ENCODE measurements around the gene STK24.

The STK24 gene

DNA sequence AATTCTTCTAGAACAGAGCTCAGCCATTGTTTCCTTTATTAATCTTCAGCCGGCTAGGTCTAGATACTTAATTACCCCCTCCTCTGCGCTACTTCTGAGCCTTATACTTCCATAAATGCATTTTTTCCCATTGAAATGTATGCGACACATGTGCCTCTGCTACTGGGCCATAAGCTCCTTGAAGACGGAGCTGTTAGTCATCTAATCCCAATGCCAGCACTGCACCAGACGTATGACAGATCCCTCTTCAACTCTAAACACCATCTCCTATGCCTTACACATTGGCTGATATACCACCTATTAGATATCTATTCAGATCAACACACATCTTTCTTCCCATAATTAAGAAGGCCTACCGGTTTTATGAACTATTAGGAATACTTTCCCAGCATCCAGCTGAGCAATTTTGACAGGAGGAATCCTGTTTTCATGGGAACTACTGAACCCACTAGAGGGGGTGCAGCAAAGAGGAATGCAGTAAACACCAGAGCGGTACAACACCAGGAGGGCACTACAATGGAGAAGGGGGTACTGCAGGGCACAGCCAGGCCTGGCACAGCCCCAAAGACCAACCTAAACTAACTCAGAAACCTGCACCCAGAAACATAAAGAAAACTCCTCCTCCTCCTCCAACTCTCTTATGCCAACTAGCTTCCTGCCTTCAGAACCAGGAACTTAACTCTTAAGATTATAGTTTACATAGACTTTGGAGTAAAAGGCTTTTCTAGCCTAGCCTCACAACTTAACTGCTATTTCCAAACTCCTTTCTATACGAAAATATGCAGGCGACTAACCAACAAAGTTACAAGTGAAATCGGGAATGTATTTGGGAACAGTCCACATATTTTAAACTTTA is 18.7 kb downstream of the STK24 start:
- no peak for DNase-seq (ENCODE audit: low read depth in 1 of 2, low spot score in 1 of 2)

DNA sequence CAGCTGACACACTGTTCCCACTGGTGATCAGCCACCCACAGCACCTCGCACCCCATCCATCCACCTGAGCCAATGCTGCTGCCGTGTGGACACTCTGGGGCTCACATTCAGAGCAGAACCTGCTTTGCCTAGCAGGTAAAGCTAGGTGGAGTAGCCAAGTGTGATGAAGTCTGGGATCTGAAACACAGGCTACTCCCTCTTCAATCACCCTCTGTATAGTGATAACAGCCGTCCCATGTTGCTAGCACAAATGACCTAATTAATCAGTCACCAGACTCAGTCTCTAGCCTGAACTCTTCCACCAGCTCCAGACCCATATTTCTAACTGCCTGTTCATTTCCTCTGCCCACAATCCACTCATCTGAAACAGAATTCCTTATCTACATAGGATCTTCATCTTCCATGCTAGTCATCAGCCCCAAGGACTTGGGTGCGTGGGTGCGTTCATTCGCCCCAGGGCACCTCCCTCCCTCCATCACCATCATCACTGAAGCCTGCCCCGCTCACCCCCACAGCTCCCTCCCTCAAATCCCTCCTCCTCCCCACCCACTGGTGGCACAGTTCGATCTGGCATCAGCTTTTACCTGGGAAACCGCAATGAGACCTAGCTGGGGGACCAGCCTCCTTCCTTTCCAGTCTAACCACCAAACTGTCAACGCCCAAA is 19.8 kb downstream of the STK24 start:
- no peak for DNase-seq (ENCODE audit: low read depth in 1 of 2, low spot score in 1 of 2)

DNA sequence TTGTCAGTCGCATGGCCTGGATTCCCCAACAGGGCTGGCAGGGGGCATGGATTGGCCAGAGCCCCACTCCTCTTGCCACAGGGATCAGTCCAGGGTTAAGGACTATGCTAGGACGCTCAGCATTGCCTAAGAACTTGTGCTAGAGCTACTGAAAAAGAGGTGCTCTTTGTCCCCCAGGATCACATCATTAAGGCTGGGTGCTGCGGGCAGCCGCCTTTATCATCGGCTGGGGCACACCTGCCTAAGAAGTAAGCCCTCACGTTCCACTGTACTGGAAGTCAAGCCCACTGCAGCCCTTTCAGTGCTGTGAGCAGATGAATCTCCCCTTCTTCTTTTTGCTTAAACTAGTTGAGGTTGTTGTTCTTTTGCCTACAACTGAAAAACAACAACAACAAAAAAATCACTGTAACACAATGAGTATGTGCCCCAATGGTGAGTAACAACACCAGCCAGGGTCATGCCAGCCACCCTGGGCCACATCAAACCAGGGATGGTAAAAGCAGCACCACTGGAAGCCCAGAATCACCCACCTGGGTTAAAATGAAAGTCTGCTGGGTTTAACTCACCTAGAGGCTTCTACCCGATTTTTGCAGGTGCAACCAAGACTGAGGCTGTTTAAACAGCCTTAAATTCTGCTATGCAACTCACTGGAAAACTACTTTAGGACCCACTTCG is 20.6 kb downstream of the STK24 start:
- DNase-seq (ENCODE audit: low read depth in 1 of 2, low spot score in 1 of 2) = no peak

DNA sequence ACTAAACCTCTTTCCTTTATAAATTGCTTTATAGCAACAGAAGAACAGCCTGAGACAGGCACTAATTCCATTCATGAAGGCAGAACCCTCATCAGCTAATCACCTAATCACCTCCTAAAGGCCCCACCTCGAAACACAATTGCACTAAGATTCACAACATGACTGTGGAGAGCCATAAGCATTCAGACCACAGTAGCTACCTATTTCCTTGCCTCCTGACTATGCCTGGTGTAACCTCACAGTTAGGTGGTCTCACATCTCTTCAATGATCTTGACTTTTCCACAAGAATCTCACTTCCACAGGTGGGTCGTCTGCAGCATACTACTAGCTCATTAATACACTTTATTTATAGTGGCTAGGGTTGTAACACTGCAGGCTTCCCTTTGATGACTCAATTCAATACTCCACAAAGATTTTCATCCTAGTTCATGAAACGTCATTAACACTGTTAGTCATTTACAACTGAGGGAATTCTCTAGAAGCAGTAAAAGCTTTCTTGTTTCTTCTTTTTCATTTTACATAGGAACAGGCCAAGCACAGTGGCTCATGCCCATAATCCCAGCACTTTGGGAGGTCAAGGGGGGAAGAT is 27.1 kb downstream of the STK24 start:
- no peak for DNase-seq (ENCODE audit: low read depth in 1 of 2, low spot score in 1 of 2)

DNA sequence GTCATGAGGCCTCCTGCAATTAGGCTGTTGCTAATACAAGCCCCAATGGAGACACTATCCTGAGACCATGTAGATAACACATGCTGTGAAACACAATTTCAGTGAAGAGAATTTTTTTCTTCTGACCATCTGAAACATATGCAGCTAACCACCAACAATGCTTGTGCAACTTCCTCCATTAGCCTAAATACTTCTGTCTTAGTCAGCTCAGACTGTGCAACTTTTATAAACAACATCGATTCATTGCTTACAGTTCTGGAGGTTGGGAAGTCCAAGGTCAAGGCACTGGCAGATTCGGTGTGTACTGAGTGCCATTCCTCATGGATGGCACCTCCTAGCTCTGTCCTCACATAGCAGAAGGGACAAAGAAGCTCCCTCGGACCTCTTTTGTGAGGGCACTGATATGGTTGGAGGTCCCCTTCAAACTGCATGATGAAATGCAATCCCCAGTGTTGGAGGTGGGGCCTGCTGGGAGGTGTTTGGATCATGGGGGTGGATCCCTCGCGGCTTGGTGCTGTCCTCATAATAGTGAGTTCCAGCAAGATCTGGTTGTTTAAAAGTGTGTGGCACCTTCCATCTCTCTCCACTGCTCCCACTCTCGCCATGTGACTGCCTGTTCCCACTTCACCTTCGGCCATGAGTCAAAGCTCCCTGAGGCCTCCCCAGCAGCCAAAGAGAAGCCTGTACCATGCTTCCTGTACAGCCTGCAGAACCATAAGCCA is 27.7 kb downstream of the STK24 start:
- no peak for DNase-seq (ENCODE audit: low read depth in 1 of 2, low spot score in 1 of 2)

DNA sequence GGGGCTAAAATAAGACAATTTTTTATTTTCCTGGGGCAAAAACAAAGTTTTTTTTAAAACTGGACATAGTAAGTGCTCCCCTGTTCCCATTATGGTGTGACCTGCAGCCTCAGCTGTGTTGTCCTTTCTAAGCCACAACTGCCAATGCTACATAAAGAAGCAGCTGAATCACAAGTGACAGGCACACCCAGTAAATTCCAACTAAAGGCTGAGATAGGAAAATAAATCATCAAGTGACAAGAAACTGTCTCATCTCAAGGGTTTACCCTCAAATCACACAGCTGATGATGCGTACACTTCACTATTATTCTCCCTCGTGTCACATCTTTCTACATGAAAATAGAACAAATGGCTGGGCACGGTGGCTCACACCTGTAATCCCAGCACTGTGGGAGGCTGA is 28.7 kb downstream of the STK24 start:
- no peak for DNase-seq (ENCODE audit: low read depth in 1 of 2, low spot score in 1 of 2)

DNA sequence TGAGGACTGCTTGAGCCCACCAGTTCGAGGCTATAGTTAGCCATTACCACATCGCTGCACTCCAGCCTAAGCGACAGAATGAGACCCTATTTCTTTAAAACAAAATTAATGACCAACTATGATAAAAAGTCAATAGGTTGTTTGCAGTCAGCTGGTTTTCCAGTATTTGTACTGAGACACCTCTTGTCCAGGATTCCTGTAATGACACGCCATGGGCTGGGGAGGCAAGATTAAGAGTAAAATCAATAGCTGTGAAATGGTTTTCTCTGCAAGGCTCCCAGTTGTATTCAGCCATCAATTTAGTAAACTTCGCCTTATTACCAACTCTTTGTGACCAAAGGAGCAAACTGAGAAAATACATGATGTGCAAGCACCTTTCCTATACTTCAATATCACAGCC is 29.5 kb downstream of the STK24 start:
- DNase-seq (ENCODE audit: low read depth in 1 of 2, low spot score in 1 of 2) = no peak

DNA sequence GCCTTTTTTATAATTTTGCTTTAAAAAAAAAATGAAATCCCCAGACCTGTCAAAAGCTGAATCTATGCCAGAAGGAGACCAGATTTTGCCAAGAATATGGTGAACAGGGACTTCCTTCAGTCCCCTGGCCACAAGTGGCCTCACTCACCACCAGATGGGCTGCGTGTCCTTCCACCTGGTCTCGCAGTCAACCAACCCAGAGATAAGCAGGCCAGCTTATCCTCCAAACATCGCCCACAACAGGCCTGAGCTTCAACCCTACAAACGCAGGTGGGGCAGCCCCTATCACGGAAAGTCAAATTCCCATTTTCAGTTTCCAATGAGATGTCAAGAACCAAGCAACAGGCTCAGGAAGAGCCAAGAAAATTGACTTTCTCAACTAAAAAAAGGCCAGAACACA is 30.5 kb downstream of the STK24 start:
- DNase-seq (ENCODE audit: low read depth in 1 of 2, low spot score in 1 of 2) = no peak

DNA sequence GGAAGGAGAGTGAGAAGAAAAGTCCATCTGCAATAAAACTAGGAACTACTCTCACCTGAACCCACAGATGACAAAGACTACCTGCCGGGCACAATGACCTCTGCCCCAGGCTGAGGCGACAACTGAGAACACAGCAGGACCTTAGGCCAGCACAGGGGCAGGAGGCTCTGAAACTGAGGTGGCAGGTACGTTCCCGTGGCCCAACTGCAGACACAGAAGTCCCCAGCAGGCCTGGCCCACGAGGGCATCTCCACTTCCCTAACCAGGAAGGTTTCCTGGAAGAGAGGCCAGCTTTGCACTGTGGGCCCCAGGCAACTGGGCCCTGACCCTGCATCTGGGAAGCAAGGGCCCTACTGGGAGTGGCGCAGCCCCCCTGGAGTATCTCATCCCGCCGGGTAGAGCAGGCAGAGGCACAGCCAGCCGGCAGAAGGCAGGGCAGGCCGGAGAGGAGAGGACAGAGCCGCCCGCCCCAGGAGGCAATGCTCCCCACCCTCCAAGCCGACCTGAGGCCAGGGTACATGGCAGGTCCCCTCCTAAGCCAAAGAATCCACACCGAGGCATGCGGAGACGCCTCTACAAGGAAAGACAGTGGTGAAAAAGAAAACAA is 32.7 kb downstream of the STK24 start:
- no peak for DNase-seq (ENCODE audit: low read depth in 1 of 2, low spot score in 1 of 2)

DNA sequence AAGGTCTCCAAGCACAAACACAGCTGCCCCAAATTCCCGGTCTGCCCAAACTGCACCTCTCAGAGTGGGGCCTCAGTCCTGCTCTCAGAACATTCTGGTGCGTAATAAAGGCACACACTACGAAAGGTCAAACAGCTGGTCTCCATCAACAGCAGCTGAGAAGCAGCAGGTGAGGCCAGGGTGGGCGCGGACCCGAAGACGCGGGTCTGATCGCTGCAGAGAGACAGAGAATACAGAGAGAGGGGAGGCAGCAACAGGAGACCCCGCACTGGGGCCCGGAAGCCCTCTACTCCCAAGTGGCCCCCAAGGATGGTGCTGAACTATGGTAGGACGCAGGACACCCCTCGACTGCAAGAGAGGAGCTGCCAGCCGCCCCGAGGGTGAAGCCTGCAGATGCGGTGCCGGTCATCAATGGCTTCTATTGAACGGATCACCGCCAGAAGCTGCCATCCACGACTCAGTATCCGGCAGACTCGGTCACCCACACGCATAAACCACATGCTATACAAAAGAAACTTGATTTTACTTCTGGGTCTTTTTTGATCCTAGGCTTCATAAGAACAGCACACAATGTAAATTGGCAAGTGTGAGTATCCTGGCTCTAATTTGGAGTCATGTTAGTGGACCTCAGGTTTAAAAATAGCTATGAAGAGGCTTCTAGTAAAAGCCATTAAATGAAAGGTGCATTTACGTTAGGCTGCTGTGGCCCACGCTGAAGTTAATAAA is 33.4 kb downstream of the STK24 start:
- DNase-seq (ENCODE audit: low read depth in 1 of 2, low spot score in 1 of 2) = no peak

DNA sequence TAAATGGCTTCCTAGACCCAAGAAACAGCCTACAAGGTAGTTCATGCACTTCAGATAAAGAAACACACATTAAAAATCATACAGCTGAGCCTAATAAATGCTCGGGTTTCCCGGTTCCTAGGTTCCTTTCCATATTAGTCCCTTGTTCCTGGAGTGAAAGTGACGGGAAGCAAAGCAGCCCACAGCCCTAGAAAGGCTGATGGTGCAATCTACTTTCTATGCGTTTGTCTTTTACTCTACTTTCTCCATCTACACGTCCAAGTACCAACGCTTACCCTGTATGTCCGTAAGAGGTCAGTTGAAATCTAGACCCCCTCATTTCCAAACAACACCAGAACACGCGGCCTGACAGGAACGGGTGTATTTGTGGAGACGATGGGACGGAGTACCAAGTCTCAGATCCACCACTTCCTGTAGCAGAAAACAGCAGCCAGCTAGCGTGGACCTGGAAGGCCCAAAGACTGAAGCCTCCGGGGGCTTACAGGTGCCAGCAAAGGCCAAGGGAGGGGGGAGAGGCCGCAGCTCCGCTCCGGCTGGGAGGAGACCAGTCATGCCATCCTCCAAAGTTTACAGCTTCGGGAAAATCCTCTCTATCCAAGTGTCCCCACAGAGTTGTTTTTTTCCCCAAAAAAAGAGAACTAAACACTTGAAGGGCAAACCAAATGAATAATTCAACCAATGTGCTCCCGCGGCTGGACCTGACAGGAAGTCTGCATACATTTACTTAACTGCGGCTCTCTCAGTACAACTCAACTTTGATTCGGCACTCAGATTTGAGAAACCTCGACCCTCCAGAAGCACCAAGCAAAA is 34.1 kb downstream of the STK24 start:
- no peak for DNase-seq (ENCODE audit: low read depth in 1 of 2, low spot score in 1 of 2)

DNA sequence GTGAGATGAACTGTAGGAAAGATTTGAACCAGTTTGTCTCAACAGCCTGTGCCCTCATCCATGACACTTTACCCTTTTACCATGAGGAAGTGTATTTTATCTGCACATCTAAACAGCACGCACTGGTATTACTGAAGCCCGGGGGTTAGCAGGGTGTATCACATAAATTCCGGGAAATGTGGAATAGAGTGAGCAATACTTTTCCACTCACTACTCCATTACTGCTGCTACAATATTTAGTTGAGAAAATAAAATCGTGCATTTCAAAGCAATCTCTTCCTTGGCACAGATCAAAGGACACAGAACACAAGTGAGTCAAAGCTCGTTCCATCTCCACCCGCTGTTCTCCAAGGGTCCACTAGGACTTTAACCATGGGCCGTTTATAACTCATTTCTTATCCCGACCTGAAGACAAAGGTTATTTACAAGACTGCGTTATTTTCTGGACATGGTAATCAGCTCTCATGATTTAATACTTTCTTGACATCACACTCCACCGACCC is 35.2 kb downstream of the STK24 start:
- no peak for DNase-seq (ENCODE audit: low read depth in 1 of 2, low spot score in 1 of 2)

DNA sequence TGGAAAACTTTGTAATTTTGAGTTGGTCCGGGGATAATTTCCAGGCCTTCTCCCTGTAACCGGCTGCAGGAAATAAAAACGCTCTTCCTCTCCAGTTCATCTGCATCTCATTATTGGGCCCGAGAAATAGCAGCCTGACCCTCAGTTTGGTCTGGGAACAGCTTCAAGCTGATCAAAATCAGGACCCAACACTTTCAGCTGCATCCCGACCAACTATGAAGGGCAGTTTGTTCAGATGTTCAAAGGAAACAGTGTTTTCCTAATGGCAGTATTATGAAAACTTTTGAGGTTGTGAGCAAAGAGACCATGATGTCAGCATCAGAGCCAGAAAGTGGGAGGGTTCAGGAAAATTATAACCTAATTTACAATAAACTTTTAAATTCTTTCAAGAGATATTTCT is 35.7 kb downstream of the STK24 start:
- DNase-seq (ENCODE audit: low read depth in 1 of 2, low spot score in 1 of 2) = no peak

DNA sequence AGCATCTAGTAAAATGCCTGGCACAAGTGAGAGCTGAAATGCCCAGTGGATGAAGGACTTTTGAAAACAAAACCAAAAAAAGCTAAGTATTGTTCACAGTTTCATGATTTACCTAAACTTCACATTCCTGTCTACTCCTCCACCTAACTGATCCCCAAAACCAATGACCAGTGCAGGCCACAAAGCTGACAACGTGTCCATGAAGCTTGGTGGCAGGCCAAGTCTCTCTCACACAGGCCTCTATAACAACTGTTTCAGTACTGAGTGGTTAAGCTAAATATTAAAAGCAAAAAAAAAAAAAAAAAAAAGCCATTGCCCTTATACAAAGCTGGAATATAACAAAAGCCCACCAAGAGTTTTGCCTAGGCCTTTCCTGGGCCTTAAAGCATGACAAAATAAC is 36.4 kb downstream of the STK24 start:
- no peak for DNase-seq (ENCODE audit: low read depth in 1 of 2, low spot score in 1 of 2)

DNA sequence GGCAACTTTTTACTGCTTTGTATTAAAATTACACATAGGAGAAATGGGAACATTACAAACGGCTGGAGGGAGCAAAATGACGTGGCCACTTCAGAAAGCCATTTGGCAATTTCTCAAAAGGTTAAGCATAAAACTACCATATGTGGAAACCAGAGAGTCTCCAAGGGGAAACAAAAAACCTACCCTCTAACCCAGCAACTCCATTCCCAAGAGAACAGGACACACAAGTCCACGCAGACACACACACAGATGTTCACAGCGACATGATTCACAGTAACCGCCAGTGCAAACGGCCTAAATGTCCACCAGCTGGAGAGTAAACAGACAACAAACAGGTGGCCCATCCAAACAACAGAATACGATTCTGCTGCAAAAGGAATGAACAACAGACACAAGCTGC is 37.2 kb downstream of the STK24 start:
- DNase-seq (ENCODE audit: low read depth in 1 of 2, low spot score in 1 of 2) = no peak

DNA sequence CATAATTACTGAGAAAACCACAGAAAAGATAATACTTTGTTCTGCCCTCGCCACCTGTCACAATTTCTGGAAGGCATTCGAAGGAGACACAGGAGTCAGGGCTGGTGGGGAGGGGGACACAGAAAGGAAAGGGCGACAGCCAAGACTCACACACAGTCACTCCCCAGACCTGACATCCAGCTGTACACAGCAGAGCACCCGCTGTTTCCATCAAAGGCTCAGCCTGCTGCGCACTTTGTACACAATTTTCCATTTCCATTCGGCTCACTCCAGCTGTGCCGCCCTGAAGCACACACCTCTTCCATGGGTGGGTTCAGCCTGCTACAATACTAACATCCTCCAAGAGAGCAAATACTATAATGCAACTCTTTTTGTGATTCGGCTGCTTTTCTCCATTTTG is 38.0 kb downstream of the STK24 start:
- no peak for DNase-seq (ENCODE audit: low read depth in 1 of 2, low spot score in 1 of 2)

DNA sequence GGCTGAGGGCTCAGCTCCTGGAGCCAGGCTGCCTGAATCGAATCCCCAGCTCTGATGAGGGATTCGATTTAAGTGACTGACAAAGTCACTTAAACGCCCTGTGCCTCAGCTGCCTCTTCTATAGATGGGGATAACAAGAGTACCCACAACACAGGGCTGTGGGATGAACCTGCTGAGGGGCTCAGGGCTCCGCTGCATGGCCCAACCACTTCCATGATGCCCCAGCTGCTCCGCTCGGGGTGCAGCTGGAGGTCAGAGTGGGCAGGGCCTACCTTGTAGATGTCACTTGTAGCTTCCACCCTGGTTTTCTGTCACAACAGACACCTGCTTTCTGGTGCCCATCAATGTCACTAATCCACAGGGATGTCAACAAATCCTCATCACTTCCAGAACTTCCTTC is 39.2 kb downstream of the STK24 start:
- no peak for DNase-seq (ENCODE audit: low read depth in 1 of 2, low spot score in 1 of 2)

DNA sequence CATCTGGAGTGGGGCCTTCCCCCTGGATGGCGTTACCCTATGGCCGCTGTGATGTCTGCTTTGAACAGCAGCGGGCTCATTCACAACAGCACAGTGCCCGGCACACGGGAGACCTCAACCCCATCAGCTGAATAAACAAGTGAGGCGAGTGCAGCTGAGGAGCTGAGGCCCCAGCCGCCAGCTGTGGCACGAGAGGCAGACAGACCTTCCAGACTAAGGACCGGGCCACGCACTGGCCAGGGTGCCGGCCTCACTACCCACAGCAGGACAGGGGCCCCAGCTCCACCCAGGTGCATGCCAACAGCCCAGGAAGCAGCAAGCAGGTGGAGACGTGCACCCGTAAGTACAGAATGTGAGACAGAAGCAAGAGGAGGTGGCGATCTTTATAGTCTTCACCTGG is 39.6 kb downstream of the STK24 start:
- DNase-seq (ENCODE audit: low read depth in 1 of 2, low spot score in 1 of 2) = no peak

DNA sequence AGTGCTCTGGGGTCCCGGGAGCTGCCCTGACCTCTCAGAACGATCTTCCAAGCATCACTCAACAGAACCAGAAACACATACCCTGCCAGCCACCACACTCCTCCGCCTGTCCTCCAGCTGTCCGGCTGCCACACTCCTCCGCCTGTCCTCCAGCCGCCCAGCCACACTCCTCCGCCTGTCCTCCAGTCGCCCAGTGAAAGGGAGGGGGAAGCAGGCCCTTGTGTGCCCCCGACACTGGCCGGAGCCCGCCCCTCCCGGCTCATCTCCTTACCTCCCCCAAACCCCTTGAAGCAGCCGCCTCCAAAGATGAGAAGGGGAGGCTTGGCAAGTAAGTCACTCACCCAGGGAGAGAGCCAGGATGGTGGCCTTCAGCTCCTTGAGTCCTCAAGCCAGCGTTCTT is 40.2 kb downstream of the STK24 start:
- no peak for DNase-seq (ENCODE audit: low read depth in 1 of 2, low spot score in 1 of 2)
